SH-SY5Y (cell line): Measurements from ENCODE around the gene INTS6.

ENCODE experiments used
- GATA2 ChIP-seq: IDR thresholded peaks from 2 replicates; pipeline ENCODE4 v1.6.1; 2011; ENCODE audit warnings: mild to moderate bottlenecking, low read depth, low read length
- GATA3 ChIP-seq: IDR thresholded peaks from 2 replicates; pipeline ENCODE4 v1.6.1; 2011; ENCODE audit warnings: low read depth, mild to moderate bottlenecking, low read length, moderate library complexity

Gene INTS6

DNA sequence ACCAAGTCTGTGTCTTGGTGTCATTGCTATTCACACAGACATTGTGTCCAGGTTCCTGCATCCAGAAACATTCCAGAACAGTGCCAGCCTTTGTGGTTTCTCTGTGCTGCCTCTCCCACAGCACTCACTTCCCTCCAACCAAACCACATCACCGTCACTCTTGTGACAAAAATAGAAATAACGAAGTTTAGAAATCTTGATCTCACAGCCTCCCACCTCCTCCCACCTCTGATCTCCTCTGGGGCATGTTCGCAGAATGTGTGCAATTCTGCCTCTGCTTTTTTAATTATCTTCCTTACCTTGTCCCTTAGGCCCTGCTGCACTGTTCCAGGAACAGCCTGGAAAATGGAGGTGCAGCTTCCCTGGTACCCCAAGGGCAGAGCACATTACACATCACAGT, 122.0 kb downstream of the INTS6 start:
- TF ChIP-seq GATA3 (no peak), GATA2 (no peak)

DNA sequence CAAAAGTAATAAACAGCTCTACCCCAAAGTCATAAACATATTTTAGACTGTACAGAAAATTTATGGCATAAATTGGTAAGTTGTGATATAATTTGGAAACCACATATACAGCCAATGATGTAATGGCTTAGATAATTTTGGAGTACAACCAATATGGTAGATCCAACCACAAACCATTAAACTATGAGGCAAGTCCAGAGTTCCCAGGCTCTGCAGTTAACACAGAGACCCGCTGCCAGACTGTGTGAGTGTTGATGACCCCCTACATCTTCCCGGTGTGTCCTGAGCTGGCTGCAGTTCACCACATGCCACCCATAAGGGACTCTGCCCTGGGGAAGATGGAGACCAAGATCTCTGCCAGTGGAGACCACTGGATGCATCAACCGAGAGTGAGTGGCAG, 123.2 kb downstream of the INTS6 start:
- no peak for TF ChIP-seq GATA2
- TF ChIP-seq GATA3, result no peak

DNA sequence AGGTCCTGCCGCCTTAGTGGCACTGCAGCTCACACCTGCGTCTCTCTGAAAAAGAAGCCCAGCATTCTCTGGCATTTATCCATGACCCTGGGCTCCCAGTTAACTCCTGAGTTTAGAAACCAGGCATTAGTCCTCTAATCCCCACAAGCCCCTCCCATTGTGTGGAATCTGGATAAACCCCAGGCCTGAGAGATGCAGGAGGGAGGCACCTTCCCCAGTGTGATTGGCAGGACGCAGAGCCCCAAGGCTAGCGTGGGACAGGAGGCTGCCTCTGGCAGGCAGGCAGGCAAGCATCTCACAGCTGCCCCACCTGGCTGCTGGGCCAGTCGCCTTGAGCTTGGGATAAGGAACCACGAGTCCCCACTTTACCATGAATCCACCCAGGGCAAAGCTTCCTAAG, 124.3 kb downstream of the INTS6 start:
- TF ChIP-seq GATA2 (no peak), GATA3 (no peak)

DNA sequence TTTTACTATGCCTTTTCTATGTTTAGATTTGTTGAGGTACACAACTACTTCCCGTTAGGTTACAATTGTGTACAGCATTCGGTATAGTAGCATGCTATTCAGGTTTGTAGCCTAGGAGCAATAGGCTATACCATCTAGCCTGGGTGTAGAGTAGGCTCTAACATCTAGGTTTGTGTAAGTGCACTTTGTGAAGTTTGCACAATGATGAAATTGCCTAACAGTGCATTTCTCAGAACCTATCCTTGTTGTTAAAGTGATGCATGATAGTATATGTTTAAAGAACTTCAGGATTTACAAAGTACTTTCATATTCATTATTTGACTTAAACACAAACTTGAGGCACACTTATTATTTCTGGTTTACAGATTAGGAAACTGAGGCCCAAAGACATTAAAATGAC, 124.9 kb downstream of the INTS6 start:
- TF ChIP-seq GATA2, result no peak
- no peak for TF ChIP-seq GATA3

DNA sequence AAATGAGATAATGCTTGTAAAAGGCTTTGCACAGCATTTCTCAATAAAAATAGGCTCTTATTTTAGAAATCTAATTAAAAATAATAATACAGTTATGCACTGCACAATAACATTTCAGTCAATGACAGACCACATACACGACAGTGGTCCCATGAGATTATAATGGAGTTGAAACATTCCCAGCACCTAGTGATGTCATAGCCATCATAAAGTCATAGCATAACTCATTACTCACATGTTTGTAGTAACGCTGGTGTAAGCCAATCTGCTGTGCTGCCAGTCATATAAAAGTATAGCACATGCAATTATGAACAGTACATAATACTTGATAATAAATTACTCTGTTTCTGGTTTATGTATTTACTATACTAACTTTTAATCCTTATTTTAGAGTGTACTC, 126.1 kb downstream of the INTS6 start:
- TF ChIP-seq GATA2 (no peak), GATA3 (no peak)

DNA sequence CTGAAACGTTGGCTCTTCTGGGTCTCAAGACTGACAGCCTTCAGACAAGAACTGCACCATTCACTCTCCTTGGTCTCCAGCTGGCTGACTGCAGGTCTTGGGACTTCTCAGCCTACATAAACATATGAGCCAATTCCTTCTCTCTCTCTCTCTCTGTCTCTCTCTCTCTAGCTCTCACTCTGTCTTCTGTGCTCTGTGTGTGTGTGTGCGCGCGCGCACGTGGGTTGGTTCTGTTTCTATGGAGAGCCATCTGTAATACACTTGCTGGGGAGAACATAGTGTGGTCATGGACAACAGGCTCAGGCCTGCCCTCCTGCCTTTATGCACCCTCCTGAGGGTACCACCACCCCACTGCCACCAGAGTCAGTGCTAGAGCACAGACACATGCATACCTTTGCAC, 127.0 kb downstream of the INTS6 start:
- TF ChIP-seq GATA2, result no peak
- no peak for TF ChIP-seq GATA3

DNA sequence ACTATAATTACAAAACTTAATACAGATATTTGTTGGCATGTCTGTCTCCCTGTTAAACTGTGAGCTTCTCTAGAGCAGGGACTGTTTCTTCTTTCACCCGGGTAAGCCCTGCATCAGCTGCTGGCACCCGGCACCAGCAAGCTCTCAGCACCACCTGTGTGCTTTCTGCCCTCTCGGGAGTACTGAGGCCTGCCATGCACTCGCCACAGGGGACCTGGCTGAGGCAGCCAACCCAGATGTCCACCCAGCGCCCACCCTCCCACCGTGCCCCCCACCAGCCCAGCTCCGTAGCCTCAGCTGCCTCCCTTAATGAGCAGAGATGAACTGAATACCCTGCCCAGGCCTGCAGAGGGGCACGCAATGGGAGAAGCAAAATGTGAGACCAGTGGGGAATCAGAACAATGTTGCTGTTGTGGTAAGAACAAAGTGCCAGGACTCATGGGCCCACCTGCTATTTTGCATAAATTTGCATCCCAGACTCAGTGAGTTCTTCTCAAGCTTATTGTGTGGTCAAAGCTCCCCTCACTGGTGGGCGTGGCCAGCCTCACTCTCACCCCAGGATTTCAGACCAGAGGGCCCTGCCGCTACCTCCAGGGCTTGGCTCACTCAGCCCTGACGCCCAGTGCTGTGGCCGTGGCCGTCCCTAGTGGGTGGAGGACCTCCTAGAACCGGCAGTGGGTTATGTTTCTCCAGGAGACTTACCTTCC, 128.0 kb downstream of the INTS6 start:
- TF ChIP-seq GATA3, result no peak
- no peak for TF ChIP-seq GATA2

DNA sequence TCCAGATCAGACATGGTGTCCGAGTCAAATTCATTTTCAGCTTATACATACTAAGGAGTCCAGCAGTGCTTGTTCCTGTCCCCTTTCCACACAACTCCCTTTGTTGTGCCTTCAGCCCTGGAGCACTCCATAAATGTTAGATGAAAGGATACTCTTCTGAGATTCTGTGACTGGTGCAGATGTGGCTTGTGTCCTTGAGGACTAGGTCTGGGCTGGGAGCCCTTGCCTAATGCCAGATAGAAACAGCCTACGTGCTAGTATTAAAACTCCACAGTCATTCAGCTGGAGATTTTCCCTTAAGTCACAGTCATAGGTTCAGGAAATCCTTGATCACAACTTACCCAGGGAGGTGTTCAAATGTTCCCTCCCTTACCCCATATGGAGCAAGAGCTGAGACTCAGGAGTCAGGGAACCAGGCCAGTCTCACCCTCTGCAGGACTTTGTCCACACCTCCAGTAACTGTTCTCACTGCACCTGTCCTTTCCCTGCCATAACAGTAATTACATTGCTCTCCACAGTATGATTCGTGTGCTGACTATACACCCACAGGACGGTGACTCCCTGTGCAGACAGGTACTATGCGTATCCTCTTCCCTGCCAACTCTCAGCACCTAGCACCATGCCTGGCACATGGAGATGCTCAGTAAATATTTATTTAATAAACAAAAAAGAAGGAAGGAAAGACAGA, 128.9 kb downstream of the INTS6 start:
- no peak for TF ChIP-seq GATA2
- no peak for TF ChIP-seq GATA3

DNA sequence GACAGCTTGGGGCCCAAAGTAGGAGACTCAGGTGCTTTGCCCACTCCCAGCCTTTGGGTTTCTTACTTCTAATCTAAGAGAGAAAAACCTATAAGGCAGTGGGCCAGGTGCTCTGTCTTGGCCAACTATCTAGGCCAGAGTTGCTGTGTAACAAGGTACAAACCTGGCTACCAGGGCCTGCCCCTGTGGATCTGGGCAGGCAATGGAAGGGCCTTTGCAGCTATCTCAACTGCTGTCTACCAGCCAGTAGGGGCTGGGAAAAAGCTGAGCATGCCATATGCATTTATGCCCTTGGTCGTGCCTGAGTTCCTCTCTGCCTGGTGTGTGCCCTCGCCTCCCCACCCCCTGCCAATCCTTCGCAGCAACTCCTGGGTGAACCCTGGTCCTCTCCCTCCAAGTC, 130.0 kb downstream of the INTS6 start:
- no peak for TF ChIP-seq GATA3
- TF ChIP-seq GATA2, result no peak

DNA sequence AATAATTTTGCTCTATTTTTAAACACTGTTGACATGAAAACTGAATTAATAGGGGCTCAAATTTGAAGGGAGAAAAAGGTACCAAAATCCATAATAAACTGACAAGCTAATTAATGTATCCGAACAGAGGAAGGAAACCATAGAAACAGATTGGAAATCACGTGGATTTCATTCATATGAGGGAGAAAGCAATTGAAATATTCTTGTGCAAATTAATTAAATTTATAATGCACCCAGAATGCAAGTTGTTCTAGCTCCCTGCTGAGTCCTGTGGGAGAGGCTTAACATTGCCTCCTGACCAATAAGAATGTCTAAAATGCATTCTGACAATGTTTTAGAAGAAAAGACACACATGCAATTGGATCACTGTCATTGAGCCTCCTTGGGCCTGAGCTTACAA, 131.0 kb downstream of the INTS6 start:
- TF ChIP-seq GATA3 (no peak), GATA2 (no peak)

DNA sequence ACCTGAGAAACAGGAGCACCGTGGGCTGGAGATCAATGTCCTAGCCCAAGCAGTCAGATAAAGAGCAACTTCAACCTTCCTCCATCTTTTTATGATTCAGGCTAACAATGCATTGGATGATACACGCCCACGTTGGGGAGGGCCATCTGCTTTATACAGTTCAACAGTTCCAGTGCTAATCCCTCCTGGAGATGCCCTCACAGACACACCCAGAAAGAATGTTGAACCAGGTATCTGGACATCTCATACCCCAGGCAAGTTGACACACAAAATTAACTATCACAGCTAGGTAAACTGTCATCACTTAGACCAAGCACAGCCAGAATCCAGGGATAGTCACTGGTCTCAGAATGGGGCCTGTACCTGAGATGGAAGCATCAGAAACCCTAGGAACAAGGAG, 134.0 kb downstream of the INTS6 start:
- TF ChIP-seq GATA2, result no peak
- TF ChIP-seq GATA3, result no peak

DNA sequence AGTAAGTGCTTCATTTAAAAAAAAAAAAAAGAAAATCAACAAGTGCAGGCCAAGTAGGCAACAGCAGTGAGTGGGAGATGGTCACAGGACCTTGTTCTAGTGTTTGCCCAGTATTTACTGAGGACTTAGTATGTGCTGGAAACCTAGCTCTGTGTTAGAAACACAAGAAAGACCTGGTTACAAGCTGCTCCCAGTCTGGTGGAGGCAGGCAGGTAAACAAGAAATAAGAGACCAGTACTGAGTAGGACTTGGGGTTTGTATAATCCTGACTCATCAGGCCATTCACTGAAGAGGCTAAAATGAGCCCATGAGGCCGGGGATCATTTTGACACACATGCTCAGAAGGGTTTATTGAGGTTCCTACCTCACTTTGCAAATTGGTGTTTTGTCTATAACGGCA, 134.8 kb downstream of the INTS6 start:
- TF ChIP-seq GATA2, result no peak
- TF ChIP-seq GATA3, result no peak

DNA sequence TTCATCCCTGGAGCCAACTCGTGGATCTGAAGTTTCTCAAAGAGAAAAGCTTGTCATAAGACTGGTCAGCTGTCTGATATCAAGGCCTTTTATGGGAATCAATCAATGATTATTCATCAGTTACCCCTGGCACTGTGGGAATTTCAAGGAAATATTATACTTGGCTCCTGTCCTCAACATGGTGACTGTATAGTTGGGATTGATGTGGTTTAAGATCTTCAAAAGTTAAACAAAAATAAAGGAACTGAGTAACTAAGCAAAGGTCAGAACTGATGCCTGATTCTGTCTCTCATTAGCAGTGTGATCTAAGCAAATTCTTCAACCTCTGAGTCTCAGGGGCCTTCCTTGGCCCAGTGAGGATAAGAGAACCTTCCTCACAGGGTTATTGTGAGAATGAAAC, 135.6 kb downstream of the INTS6 start:
- TF ChIP-seq GATA2, result no peak
- no peak for TF ChIP-seq GATA3

DNA sequence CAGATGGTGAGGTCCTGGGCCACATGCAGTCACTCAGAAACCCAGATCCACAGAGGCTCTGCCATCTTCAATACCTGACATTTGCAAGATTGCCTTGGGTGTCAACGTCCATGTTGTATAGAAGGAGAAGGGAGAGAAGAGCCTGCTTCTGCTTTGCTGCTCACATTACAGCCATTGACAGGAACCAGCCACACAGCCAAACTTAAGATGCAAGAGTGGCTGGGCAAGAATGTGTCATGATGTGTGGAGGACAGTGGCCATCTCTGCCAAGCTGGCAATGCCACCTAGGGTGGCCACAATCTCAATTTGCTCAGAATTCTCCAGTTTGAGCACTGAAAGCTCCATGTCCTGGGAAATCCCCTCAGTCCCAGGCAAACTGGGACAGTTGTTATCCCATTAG, 139.2 kb downstream of the INTS6 start:
- TF ChIP-seq GATA2 (no peak), GATA3 (no peak)

DNA sequence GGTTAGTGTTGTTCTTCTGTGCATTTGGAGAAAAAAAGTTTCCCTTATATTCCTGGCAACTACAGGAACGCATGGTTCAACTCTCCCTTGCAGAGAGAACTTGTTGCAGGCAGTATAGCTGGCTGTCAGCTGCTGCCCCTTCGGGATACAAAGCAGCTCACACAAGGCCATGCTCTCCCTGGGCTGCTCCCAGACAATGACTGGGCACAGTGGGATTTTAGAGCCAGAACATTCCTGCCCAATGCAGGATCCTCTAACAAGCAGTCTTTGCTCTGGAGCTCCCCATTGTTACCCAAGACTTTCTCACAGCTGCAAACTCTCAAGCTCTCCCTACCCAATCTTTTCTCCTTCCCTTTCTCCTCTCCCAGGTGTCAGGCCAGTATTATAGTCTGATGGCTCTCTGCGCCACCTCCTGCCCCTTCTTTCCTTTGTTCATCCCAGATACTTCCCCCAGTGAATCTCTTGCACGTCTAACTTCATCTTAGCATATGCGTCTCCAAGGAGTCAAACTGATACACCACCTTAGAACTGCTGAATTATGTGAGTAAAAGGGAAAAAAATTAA, 140.8 kb downstream of the INTS6 start:
- no peak for TF ChIP-seq GATA2
- TF ChIP-seq GATA3, result no peak
